WI38 (cell line): ENCODE measurements around the gene APBB1IP.

ENCODE experiments used
- H3K4me3 ChIP-seq: 2 replicates; pipeline ENCODE4 v1.5.1; 2011; ENCODE audit warnings: low read depth, mild to moderate bottlenecking, control low read depth, low read length
- TF ChIP-seq, protein P1 (sequence below): IDR thresholded peaks from 2 replicates; pipeline ENCODE4 v1.5.1; 2012; ENCODE audit warnings: low read depth, mild to moderate bottlenecking, control low read depth, low read length

APBB1IP gene

DNA sequence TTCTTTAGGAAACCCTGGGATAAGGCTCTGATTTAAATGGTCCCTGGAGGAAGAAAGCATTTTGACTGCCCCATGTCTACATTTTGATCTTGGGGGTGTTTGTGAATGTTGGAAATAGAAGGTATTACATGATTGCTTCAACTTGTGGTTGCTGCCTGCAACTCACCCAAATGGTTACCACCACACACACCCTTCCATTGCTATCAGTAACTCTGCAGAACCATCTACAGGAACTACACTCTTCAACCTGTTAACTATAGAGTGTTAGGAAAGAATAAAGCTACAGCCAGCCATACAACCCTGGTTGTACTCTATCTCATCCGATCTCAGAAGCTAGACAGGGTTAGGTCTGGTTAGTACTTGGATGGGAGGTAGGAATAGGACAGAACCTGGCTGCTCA is 71.2 kb downstream of the APBB1IP start:
- H3K4me3 ChIP-seq = no peak overlapping the region
- TF ChIP-seq, protein P1, sequence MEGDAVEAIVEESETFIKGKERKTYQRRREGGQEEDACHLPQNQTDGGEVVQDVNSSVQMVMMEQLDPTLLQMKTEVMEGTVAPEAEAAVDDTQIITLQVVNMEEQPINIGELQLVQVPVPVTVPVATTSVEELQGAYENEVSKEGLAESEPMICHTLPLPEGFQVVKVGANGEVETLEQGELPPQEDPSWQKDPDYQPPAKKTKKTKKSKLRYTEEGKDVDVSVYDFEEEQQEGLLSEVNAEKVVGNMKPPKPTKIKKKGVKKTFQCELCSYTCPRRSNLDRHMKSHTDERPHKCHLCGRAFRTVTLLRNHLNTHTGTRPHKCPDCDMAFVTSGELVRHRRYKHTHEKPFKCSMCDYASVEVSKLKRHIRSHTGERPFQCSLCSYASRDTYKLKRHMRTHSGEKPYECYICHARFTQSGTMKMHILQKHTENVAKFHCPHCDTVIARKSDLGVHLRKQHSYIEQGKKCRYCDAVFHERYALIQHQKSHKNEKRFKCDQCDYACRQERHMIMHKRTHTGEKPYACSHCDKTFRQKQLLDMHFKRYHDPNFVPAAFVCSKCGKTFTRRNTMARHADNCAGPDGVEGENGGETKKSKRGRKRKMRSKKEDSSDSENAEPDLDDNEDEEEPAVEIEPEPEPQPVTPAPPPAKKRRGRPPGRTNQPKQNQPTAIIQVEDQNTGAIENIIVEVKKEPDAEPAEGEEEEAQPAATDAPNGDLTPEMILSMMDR = no peak

DNA sequence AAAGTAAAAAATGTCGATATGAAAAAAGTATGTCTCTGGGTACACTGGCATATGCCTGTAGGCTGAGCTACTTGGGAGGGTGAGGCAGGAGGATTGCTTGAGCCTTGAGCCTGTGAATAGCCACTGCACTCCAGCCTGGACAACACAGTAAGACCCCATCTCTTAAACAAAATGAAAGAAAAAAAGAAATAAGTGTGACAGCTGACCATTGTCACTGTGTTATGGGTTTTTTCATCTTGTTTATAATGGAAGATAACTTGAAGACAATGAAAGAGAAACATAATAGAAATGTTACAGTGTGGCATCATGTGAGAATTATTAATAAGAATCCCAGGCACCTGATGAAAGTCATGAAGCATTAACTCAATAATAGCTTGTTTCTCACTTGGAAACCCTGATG is 75.0 kb downstream of the APBB1IP start:
- H3K4me3 ChIP-seq = no peak overlapping the region
- TF ChIP-seq, protein P1 = no peak

DNA sequence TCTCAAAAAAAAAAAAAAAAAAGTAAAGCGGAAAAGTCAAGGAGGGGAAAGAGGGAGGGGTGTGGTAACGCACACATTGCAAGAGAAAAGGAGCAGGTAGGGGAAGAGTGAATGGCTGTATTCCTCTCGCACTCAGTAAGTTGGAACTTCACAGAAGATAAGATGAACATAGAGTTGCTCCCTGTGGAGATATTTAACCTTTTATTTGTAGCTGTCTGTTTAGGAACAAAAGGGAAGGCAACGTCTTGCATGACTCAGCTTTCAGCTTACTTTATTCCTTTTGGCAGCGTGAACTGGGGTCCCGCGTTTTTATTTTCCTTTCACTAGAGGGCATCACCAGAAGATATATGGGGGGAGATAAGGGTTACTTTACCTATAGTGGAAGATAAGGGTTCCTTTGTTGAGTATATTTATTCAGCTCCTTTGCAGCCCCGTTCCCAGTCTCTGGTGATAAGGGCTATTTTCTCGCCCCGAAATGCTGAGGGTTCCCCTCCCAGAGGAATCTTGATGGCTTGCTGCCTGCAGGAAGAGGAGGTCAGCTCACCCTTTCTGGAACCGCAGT is 78.5 kb downstream of the APBB1IP start:
- TF ChIP-seq, protein P1 = no peak
- no peak overlapping the region for H3K4me3 ChIP-seq

DNA sequence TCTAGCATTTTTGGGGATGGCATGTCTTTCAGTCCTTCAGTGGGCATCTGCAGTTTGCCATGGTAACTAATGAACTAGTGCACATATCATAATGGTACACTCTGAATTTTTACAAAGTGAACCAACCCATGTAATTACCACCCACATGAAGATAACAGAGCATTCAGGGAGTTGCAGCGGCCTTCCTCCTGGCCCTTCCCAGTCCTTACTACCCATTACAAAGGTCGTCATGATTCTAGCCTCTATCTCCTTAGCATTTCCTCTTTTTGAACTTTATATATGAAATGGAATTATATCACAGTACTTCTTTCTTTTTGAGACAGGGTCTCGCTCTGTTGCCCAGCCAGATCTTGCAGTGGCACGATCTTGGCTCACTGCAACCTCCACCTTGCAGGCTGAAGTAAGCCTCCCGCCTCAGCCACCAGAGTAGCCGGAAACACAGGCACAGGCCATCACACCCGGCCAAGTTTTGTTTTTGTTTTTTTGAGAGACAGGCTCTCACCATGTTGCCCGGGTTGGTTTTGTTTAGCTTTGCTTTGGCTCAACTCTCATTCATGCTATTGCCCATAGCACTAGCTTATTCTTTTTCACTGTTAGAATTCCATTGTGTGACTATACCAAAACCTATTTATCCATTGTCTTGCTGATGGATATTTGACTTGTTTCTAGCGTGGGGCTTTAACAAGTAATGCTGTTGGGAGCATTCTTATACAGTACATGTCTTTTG is 79.2 kb downstream of the APBB1IP start:
- TF ChIP-seq, protein P1 = no peak
- H3K4me3 ChIP-seq = no peak overlapping the region

DNA sequence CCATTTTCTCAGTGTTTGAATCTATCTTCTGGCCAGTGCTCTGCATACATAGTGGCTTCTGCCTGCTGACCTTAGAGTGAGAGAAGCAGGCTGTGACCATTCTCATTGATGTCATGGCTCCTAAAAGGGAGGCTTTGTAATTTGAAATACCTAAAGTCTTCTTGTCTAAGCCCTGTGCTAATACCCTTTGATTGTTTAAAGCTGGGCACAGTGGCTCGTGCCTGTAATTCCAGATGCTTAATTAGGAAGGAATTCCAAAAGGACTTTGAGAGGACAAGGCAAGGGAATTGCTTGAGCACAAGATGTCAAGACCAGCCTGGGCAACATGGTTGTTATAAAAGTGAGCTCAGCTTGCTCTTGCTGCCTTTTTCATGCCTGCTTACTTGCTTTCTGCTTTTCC is 81.7 kb downstream of the APBB1IP start:
- TF ChIP-seq, protein P1 = no peak
- no peak overlapping the region for H3K4me3 ChIP-seq

DNA sequence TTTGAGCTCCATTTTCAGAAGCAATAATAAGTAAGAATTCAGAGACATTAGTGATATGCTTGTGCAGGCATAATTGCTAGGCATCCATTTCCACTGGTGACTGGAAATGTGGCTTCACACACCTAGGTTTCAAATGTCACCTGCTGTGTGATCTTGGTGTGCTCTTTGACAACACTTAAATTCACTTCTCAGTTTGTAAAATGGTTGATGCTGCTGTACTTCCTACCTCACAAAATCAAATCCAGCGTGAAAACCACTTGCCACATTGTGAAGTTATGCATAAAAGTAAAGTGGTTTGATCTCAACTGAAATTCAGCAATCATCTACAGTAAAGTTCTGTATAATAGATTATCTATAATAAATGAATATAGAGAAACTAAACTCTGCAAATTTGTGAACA is 82.4 kb downstream of the APBB1IP start:
- H3K4me3 ChIP-seq = no peak overlapping the region

More for the DNA sequence above, 82.4 kb downstream of the APBB1IP start:
- TF ChIP-seq, protein P1 = no peak
